ENCODE measurements around the gene SERTAD4.
A peak's percentile ranks its signal among the peaks of the same experiment; 100 is the strongest.
"Not testable (repeated sequence)": the region's sequence is repeated elsewhere in the genome, so short reads cannot be mapped to it uniquely, and the experiment has no call there.

Gene SERTAD4

DNA sequence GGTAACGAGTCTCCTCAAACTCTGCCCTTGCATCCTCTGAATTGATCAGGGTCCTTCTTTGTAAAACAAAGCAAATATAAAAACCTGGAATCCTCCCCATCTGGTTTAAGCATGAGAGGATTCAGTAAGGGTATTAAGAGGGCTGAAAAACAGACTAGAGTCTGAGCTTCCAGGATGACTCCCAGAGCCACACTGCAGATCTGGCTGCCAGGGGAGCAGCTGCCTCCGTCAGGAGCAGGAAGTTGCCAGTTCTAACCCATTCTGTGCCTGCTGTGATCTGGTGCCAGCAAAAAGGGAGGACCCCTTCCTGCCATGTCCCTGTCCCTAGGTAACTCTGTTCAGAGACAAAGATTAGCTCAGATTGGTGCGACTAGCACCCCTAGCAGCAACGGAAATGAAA, 27.5 kb downstream of the SERTAD4 start:
- DNase-seq (ENCODE audit: low read depth) = no peak

DNA sequence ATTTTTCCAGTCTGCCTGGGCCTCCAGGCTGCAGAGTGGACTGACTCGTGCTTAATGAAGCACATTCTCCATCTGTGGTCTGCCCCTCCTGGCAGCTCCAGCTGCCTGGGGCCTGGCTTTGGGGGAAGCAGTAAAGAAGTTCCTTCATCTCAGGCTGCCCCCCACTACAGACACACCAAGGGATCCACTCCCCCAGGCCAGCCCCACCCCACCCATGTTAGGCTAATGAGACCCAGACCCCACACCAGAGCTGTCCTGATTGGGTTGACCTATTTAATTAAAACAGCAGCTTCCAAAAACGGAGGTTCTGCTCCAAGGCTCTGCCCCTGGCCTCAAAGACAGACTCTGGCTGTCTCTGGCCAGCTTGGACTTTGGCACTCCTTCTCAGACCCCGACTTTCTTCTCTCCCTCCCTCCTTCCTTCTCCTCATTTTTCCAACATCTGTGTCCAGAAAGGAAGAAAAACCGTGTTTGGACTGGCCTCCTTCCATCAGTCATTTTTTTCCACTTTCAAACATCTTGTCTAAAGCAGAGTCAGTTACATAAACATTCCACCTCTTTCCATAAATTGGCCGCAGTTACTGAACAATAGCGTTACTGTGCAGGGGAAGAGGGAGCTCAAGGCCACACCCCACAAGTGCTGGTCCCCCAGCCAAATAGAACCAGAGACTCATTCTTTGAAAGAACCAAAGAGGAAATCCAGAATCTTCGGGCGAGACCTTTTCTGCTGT, 29.7 kb downstream of the SERTAD4 start:
- peak; percentile 91 for DNase-seq (ENCODE audit: low read depth)

DNA sequence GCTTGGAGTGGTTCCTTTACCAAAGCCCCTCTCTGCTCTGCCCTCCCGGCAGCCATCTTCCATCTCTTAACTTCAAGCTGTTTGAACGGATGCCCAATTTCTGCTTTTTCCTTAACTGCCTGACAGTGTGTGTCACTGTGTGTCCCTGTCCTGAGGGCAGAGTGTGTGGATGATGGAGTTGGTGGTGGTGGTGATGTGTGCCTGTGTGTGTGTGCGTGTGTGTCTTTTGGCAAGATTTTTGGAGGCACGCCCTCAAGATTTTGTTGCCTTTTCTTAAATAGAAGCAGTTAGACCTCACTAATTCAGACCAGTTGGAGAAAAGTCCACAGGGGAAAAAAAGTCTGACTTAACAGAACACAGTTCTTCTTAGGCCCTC, 30.3 kb downstream of the SERTAD4 start:
- peak; percentile 68 for DNase-seq (ENCODE audit: low read depth)

DNA sequence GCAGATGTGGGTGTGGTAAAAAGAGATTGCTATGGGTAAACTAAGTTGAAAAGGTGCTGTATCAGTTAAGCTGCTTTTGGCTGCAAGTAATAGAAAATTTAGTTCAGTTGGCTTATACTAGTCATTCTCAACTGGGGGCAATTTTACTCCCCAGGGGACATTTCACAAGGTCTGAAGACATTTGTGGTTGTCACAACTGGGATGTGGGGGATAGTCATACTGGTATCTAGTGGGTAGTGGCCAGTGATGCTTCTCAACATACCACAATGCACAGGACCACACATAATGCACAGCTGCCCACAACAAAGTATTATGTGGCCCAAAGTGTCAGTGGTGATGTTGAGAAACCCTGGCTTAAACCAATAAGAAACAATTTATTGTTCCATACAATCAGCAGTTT, 31.4 kb downstream of the SERTAD4 start:
- DNase-seq (ENCODE audit: low read depth) = no peak

DNA sequence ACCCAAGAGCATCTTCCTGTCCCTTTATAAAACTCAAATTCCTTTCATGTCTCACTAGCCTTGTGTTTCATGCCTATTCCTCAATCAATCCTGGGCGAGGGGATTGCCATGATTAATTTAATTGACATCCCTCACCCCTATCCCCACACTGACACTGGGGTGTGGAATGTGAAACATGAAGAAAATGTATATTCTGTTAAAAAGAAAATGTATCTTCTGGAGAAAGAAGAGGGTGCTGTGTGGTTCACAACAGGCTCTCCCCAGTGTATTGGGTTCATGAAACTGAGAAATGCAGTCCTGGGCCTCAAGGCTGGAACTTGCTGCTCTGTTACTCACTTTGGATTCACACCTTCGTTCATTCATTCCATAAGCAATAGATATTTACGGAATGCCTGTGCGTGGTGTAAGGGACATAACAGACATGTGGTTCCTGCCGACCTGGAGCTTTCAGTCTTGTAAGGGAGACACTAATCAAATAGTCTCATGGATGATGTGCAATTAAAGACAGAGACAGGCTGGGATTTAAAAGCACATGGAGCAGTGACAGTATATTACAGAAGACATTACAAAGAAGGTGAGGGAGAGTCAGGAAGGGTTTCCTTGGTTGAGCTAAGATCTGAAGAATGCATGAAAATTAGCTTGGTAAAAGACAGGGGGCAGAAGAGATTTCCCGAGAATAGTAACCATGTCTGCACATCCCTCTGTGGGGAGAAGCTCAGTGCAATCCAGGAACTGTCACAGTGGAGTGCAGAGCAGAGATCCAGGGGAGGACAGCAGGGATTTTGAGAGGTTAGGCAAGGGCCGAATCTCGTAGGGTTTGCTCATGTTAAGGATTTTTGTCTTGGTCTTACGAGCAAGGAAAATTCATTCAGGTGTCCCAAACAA, 32.1 kb downstream of the SERTAD4 start:
- no peak for DNase-seq (ENCODE audit: low read depth)

DNA sequence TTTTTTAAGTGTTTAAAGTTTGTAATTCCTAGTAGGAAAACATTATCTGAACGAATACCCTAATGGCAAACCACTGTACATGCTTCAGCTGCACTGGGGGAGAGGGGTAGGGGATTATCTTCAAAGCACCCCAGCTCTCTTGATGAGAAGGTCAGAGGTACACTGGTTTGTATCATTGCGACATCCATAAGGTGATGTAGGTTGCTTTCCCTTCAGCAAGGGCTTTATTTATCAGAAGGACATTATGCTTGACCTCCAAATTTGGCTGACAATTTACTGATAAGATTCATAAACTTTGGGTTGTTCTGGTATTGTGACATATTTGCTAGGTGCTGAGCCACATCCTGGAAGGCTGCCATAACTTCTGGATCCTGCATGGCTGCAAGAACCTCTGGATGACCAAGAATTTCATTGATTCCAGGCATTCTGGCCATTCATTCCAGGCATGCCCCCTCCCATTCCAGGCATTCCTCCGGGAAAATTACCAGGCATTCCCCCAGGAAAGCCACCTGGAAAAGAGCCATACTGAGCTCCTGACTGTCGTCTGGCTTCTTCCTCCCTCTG, 32.9 kb downstream of the SERTAD4 start:
- not testable (repeated sequence) for DNase-seq (ENCODE audit: low read depth)

DNA sequence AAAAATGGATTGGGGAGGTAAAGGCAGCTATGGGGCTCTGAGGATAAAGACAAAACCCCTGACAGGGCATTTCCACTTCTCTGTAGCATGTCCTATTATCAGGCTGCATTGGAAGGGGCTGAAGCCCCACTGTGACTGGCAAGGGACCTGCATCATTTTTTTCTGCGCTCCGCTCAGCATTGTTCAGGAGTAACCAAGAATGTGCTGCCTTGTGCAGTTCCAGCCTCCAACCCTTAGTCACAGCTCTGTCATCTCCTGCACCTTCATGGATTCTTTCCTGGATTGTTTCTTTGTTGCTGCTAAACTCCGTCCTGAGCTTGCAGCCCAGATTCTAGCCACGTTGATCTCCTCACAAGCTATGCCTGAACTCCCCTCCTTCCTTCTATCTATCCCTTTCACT, 37.4 kb downstream of the SERTAD4 start:
- DNase-seq (ENCODE audit: low read depth) = no peak

DNA sequence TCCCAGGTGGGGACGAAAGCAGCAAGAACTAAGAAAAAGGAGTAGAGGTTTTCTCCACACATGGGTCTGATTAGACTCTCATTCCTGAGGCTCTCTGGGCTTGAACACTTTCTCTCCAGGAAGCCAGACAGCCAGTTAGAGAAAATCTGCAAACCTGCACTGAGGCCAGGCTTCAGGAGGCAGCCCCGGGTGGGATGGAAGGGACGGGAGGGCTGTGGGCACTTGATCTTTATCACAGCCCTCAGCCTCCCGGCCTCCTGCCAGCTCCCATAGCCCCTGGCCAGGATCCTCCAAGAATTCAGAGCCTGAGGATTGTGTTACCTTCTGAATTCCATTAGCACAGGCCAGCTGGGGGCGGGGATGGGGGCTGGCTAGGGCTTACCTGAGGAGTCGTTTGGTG, 40.1 kb downstream of the SERTAD4 start:
- DNase-seq (ENCODE audit: low read depth) = no peak

DNA sequence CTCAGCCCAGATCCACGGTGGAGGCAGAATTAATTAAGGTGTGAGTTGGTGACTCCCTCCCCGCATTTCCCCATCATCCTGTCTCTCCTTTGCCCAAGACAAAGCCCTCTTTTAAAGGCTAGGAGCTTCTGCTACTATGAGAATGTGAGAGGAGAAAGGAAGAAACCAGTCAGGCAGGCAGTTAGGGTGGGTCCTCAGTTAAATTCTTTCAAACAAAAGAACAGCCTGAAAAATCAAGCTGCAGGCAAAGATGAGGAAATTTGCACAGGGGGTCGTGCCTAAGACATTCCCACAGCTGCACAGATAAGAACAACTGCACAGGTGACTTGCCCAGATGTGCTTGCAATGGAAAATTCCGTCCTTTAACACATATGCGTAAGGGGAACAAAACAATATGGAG, 47.6 kb downstream of the SERTAD4 start:
- no peak for DNase-seq (ENCODE audit: low read depth)

DNA sequence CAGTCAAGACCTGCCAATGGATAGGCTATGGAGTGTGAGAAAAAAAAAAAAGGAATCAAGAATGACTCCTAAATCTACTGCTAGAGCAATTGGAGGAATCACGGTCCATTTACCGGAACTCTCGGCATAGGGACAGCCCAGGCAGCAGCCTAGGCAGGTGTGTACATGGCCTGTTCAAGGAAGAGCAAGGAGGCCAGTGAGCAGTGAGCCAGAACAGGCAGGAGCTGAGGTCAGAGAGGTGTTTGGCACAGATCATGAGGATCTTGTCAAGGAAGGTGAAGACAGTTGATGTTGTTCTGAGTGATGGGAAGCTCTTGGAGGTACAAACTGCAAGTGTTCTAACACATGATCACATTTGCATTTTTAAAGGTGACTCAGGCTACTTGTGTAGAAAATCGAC, 55.5 kb downstream of the SERTAD4 start:
- no peak for DNase-seq (ENCODE audit: low read depth)

DNA sequence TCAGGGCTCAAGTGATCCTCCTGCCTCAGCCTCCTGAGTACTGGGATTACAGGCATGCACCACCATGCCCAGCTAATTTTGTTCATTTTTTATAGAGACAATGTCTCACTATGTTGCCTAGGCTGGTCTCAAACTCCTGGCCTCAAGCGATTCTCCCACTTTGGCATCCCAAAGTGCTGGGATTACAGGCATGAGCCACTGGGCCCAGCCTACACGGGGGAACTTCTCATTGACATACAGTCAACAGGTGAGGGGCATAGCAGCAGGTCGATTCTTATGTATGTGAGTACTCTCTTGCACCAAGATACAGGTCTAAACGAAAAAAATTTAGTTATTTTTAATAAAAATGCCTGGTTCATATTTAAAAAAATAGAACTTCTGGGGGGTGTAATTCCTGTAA, 56.7 kb downstream of the SERTAD4 start:
- no peak for DNase-seq (ENCODE audit: low read depth)

DNA sequence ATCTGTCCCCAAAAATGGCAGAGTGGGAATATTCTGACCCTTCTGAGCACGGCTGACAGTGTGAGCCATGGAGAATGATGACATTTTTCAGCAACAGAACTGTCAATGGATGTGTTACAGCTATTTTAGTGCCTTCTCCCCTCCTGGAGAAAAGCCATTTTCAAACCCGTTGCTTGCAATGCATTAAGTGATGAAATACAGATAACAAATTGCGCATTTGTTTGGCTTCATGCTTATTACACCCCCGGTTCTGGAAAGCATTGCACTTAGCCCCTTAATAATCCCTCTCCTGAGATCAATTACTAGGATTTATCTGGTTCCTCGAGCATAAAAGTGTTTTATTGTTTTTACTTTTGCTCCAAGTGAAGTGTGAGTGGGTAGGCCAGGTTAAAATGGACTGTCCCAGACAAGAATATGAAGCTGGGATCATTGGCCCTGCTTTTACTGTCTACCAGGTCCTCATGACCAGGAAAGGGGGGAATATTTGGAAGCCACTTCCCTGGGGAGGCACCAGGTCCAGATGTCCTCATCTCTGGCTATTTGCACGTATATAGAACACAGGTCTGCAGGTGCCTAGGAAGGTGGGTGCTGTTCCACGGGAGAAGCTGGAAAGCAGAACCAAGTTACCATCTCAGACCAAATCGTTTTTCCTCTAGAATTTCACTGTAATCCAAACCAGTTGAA, 58.6 kb downstream of the SERTAD4 start:
- DNase-seq (ENCODE audit: low read depth) = no peak

DNA sequence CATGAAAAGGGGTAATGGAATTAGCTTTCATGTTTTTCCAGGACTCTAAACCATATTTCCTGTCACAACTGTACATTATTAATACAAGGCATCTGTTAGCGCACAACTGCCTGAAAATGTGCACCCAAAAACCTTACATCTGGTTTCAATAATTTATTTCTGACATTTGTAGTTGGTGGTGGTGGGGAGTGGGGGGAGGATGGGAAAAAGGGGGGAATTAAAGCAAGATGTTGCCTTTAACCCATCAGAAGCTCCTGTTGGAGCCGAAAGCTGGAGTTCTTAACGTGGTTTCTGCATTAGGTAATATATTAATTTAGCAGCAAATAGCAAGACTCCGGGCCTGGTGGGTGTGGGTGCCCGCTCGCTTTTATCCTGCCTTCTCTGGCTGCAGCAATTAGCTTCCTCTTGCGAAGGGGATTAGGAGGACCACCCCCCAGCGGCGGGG, 59.2 kb downstream of the SERTAD4 start:
- peak; percentile 91 for DNase-seq (ENCODE audit: low read depth)

DNA sequence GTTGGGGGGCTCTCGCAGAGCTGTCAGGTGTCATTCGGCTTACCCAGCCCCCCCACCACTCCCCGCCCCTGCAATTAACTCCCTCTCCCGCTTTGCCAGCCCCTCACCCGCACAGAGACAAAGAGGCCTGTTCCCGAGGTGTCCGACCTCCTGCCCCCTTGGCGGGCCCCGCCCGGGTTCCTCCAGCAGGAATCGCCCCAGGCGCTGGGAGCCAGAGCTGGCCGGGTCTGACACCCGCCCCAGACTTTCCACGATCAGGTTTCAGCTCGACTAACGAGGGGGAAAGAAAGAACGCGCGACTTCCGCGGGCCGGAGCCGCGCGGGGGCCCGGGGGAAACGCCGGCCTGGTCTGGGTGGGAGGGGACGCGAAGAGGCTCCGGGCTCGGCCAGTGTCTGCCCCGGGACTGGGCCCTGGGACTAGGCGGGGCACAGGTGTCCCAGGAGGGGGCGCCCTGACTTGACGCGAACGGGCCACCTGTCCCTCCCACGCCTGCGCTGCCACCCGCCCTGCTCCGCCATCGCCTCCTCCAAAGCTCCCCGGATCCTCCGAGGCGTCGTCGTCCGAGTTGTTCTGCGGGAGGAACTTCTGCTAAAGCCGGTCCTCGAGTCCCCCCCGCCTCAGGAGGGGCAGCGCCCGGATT, 59.8 kb downstream of the SERTAD4 start:
- DNase-seq (ENCODE audit: low read depth) = peak; percentile 41

DNA sequence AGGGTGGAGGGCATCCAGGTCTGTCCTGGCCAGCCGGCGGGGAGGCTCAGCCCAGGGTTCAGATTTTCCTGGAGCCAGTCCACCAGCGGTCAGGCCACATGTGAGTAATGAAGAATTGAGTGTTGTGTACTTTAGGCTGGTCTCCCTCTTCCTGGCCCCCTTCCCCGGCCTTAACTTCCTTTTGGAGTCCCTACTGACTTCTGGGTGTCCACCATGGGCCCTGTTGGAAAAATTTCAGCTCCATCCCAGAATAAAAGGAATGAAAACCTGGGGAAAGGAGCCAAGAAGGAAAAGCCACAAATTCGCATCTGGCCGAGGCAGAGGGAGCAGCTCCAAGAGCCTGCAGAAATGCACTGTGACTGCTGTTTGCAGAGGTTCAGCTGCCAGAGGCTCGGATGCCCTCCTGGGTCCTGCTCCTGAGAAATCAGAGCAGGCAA, 60.6 kb downstream of the SERTAD4 start:
- DNase-seq (ENCODE audit: low read depth) = peak; percentile 87

DNA sequence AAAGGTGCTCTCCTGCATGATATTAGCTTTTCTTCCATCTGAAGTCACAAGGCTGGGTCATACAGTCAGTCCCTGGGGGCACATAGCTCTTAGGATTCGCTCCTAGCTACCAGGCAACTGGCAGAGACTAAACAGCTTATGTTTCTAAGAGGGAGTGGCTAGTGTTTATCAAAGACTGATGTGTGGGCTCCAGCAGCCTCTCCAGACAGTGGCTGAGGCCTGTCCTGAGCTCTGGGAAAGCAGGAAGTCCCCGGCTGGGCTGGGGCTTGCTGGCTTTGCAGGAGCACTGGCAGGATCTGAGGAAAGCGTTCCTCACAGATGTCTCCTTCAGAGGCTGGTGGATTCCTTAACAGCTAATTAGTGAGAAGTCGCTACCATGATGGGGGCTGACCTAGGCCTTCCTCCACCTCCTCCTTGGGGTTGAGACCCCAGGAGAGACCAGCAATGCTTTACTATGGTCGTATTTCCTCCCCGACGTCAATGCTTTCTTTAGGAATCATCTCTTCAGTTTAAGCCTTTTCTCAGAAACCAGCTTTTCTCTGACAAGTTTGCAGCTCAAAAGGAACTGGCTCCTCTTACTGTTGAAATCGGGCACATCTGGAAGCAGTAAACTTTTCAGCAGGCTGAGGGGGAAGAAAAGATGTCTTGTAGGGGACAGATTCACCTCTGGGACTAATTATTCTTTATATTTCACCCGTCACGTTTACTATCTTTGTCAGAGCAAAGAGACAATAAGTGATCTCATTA, 62.6 kb downstream of the SERTAD4 start:
- peak; percentile 50 for DNase-seq (ENCODE audit: low read depth)
